Fibroblast of villous mesenchyme (primary cell): ENCODE data around the gene SYNGR2. TPM values are rescaled to one million over a fixed set of nuclear protein-coding genes. Genes with fewer than 3 reads are reported as not detected.

Source experiments
- DNase-seq: peaks from one replicate; pipeline ENCODE4 v3.0.0-alpha.2; 2010; ENCODE audit warnings: low read depth
- H3K4me3 ChIP-seq: 2 replicates; pipeline ENCODE4 v1.5.1; 2011; ENCODE audit warnings: low read depth, mild to moderate bottlenecking, low read length
- total RNA-seq: library from RNA; depleted of rRNA; stranded (reverse); fragments of >200 nt; gene quantifications from 2 replicates; pipeline ENCODE4 v1.2.3, GENCODE V29; 2012
- TF ChIP-seq, protein P1 (sequence below): IDR thresholded peaks from 2 replicates; pipeline ENCODE4 v1.5.1; 2012; ENCODE audit warnings: low read depth, mild to moderate bottlenecking, low read length; ENCODE audit not compliant: insufficient read depth

Gene SYNGR2
- total RNA-seq, 1 donor: 16.0 TPM

DNA sequence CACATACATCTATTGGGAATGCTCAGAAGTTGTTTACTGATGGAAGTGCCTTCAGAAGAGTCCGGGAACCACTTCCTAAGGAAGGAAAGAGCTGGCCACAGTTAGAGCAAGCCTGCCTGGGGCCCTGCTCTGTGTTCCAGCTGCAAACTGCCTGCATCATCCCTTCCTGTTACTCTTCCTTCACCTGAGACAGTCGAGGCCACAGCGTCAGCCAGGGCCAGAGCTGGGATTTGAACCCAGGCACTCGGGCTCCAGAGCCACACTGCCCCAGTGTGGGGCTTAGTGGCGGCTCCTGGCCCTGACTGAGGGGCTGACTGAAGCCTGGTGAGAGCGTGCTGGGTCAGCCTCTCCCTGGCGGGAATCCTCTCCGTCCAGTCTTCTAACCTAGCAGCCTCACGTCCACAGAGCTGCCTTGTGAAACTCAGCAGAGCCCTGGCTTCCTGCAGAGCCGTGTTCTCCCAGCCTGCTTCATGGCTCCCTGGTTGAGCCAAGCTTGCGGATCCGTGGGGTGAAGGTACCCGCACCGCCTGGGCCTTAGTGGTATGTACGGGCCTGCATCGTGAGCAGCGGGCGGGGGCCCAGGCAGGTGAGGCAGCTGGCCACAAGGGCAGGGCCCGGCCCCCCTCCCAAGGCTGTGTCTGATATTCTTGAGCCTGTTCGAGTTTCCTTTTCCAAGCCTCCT, 26.8 kb upstream of the SYNGR2 start:
- TF ChIP-seq, protein P1, sequence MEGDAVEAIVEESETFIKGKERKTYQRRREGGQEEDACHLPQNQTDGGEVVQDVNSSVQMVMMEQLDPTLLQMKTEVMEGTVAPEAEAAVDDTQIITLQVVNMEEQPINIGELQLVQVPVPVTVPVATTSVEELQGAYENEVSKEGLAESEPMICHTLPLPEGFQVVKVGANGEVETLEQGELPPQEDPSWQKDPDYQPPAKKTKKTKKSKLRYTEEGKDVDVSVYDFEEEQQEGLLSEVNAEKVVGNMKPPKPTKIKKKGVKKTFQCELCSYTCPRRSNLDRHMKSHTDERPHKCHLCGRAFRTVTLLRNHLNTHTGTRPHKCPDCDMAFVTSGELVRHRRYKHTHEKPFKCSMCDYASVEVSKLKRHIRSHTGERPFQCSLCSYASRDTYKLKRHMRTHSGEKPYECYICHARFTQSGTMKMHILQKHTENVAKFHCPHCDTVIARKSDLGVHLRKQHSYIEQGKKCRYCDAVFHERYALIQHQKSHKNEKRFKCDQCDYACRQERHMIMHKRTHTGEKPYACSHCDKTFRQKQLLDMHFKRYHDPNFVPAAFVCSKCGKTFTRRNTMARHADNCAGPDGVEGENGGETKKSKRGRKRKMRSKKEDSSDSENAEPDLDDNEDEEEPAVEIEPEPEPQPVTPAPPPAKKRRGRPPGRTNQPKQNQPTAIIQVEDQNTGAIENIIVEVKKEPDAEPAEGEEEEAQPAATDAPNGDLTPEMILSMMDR: no peak
- DNase-seq: no peak
- H3K4me3 ChIP-seq: no peak overlapping the region

DNA sequence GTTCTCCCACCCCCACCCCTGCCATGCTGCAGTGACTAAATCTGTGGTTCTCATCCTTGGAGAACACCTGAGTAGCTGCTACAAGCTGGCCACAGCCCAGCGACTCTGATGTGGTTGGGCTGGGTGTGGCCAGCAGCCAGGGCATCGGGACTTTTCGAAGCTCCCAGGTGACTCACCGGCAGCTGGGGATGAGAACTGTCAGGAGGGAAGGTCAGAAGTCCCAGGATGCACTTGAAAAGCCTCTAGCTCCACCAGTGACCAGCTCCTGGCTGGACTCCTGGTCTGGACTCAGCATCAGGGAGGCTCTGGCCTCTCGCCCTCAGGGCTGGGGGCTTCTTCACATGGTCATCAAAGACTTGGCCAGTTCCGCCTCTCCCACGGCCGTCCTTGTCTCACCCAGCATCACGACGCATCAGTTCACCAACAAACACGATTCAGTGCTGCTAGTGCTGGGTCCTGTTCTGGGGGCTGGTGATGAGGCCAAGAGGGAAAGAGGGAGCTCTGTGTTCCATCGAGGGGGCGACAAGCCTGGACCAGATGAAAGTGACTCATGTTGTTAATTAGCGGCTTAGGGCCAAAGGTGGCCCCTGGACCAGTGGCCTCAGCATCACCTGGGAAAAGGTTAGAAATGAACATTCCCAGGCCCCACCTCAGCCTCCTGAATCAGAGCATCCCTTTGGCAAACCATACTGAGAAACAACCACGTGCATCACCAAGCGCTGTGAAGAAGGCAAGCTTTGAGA, 26.1 kb upstream of the SYNGR2 start:
- no peak overlapping the region for H3K4me3 ChIP-seq
- TF ChIP-seq, protein P1: no peak
- peak; percentile 42 for DNase-seq

DNA sequence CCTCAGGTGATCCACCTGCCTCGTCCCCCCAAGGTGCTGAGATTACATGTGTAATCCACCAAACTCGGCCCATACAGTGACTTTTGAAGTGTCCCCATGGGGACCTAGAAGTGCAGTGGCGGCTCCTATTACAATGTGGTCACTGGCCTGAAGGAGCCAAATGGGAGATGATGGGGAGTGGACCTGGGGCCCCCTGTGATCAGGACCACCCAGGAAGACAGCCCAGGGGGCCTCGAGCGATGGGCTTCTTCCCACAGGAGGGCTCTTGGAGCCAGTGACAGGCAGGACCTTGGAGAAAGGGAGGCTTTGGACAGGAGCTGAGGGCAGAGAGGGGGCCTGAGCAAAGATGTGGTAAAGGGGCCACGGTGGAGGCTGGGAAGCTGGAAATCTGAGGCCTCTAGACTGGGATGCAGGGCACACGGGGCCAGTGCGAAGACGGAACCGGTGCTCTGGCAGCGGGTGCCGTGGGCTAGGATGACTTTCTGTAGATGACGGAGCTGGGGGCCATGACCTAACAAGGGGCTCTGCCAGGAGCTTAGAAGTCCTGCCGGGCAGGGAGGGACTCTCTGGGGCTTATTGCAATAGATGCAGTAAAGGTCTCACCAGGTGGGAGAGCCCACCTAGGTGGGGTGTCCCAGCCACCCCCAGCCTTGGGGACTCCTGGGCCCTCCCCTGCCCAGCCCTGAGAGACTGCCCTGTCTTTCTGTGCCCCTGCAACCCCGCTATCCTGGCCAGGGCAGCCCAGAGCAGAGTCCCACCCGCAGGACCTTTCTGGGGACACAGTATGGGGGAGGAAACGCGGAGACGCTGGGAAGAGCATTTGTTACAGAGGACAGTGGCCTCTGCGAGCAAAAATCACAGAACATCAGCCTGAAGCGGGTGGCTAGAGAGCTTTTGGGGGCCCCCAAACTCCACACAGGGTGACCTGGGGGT, 24.9 kb upstream of the SYNGR2 start:
- TF ChIP-seq, protein P1: no peak
- no peak overlapping the region for H3K4me3 ChIP-seq
- DNase-seq: no peak

DNA sequence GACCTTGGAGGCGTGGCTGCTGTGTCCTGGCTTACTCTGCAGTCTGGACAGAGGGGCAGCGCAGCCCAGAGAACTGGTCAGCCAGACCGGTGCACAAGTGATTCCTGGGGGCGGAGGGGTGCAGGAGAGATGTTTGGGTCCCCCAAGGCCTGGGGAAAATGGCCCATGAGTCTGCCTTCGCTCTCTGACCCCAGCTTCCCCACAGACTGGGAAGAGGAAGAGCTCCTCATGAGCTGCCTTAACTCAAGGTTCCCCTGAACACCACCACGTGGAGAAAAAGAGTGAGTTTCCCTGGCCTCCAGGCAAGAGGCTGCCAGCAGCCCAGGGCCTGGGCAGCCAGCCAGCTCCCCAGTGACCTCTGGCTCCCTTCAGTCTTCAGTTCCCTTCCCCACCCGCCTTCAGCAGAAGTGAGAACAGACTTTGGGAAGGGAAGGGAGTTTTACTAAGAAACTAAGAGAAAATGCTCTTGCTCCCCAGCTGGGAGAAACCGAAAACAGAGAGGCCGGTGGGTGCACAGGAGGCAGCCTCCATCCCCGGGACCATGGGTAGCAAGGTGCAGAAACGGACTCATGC, 24.1 kb upstream of the SYNGR2 start:
- TF ChIP-seq, protein P1: peak; percentile 6
- no peak overlapping the region for H3K4me3 ChIP-seq
- peak; percentile 90 for DNase-seq

DNA sequence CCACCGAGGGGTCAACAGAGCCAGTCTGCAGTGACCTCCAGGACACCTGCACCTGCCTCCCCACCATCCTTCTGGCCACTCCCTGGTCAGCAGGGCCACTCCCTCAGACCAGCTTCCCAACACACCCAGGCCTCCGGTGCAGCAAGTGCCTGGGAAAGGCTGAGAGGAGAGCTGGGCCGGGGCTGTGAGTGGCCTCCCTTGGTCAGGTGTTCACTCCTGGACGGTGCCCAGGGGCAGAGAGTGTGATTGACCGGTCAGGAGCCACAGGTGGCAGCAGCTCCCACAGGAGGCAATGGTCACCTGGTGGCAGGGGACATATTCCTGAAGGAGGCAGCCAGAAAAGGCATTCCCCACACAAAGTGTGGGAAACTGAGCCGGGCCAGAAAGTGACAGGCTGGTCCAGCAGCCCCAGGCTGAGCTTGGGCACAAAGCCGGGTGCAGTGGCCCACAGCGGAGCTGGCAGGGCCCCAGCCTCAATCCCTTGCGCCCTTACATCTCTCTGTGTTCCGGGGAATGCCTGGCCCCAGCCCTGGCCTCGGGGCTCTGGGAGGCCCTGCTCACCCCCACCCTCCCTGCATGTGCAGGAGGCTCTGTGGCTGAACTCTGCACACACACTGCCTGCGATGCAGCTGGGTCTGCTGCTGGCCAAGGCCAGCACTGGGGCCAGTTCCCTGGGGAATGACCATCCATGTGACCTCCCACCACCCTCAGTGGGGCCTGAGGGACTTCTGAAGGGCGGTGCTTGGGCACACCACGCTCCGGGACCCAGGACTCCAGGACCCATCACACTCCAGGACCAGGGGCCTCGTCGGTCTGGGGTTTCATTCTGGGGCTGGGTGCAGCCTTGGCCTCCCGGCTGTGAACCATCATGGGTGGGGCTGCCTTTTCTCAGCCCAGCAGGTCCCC, 23.4 kb upstream of the SYNGR2 start:
- TF ChIP-seq, protein P1: no peak
- peak; percentile 52 for DNase-seq
- H3K4me3 ChIP-seq: no peak overlapping the region
